ENCODE results near the gene ZNF765.
"Not testable (repeated sequence)": the region's sequence is repeated elsewhere in the genome, so short reads cannot be mapped to it uniquely, and the experiment has no call there.

Gene ZNF765

GRCh38 chr19:53420520-53421315, 25.8 kb downstream of the ZNF765 start:
- not testable (repeated sequence) for DNase-seq (ENCODE audit: low read depth in 2 of 2)

- DNase-seq (ENCODE audit: low read depth in 2 of 2): no peak
These were observed 27.6 kb downstream of the ZNF765 start for GRCh38 chr19:53422551-53422950.

- DNase-seq (ENCODE audit: low read depth in 2 of 2): not testable (repeated sequence)
These were observed 28.1 kb downstream of the ZNF765 start for GRCh38 chr19:53423074-53423473.

- not testable (repeated sequence) for DNase-seq (ENCODE audit: low read depth in 2 of 2)
These were observed 28.7 kb downstream of the ZNF765 start for GRCh38 chr19:53423680-53424079.

- peak; percentile 25 to 42 for DNase-seq (ENCODE audit: low read depth in 2 of 2)
These were observed 30.1 kb downstream of the ZNF765 start for GRCh38 chr19:53424968-53425597.

GRCh38 chr19:53431399-53432087, 36.6 kb downstream of the ZNF765 start, which contains the start of gene ZNF761:
Gene ZNF761 (plus strand): TSS chr19:53431984. CDS start chr19:53447269, 15,285 bp downstream.
- peak; percentile 93 to 96 for DNase-seq (ENCODE audit: low read depth in 2 of 2)

GRCh38 chr19:53432088-53432661, 37.2 kb downstream of the ZNF765 start:
- no peak for DNase-seq (ENCODE audit: low read depth in 2 of 2)

GRCh38 chr19:53443809-53444208, 48.9 kb downstream of the ZNF765 start:
- DNase-seq (ENCODE audit: low read depth in 2 of 2): not testable (repeated sequence)

- DNase-seq (ENCODE audit: low read depth in 2 of 2): not testable (repeated sequence)
These were observed 52.2 kb downstream of the ZNF765 start for GRCh38 chr19:53447196-53447595.

GRCh38 chr19:53455828-53456227, 60.9 kb downstream of the ZNF765 start:
- DNase-seq (ENCODE audit: low read depth in 2 of 2): no peak

GRCh38 chr19:53460131-53460721, 65.3 kb downstream of the ZNF765 start:
- DNase-seq (ENCODE audit: low read depth in 2 of 2): not testable (repeated sequence)

GRCh38 chr19:53461866-53462265, 66.9 kb downstream of the ZNF765 start:
- no peak for DNase-seq (ENCODE audit: low read depth in 2 of 2)

GRCh38 chr19:53462861-53463260, 67.9 kb downstream of the ZNF765 start:
- no peak for DNase-seq (ENCODE audit: low read depth in 2 of 2)

- DNase-seq (ENCODE audit: low read depth in 2 of 2): no peak
These were observed 68.3 kb downstream of the ZNF765 start for GRCh38 chr19:53463263-53463662.

- no peak for DNase-seq (ENCODE audit: low read depth in 2 of 2)
These were observed 72.0 kb downstream of the ZNF765 start for GRCh38 chr19:53466726-53467484.

- DNase-seq (ENCODE audit: low read depth in 2 of 2): peak; percentile 88 to 92
These were observed 72.7 kb downstream of the ZNF765 start, which contains the start of gene ZNF813 for GRCh38 chr19:53467485-53468262. Gene ZNF813 (plus strand): TSS chr19:53467733. CDS start chr19:53483823, 16,090 bp downstream.

GRCh38 chr19:53468628-53469027, 73.7 kb downstream of the ZNF765 start:
- not testable (repeated sequence) for DNase-seq (ENCODE audit: low read depth in 2 of 2)

- DNase-seq (ENCODE audit: low read depth in 2 of 2): no peak
These were observed 77.0 kb downstream of the ZNF765 start for GRCh38 chr19:53471916-53472315.

GRCh38 chr19:53474832-53475231, 79.9 kb downstream of the ZNF765 start:
- DNase-seq (ENCODE audit: low read depth in 2 of 2): not testable (repeated sequence)

- not testable (repeated sequence) for DNase-seq (ENCODE audit: low read depth in 2 of 2)
These were observed 80.5 kb downstream of the ZNF765 start for GRCh38 chr19:53475470-53475869.

Measured in stimulated activated CD8-positive, alpha-beta memory T cell treated with anti-CD3 and anti-CD28 coated beads, Interleukin-15, amount 100 ng/mL, for 4 hours (primary cell).